Effector memory CD4-positive, alpha-beta T cell (primary cell): ENCODE measurements around the gene SIN3A.

ENCODE experiments used
- DNase-seq, 3 donors: peaks; one replicate each; pipeline ENCODE4 v3.0.0-alpha.2; 2020
- H3K27ac ChIP-seq: 2 replicates; pipeline ENCODE4 v1.7.0; 2013; ENCODE audit warnings: mild to moderate bottlenecking, low read length, moderate library complexity; ENCODE audit not compliant: insufficient read depth, poor library complexity, severe bottlenecking
- H3K27me3 ChIP-seq: replicated peaks from 2 replicates; pipeline ENCODE4 v1.7.0; 2013; ENCODE audit warnings: mild to moderate bottlenecking, low read length; ENCODE audit not compliant: insufficient read depth, control insufficient read depth, poor library complexity, severe bottlenecking
- H3K36me3 ChIP-seq: 2 replicates; pipeline ENCODE4 v1.7.0; 2013; ENCODE audit warnings: mild to moderate bottlenecking, low read length, moderate library complexity; ENCODE audit not compliant: control insufficient read depth, insufficient read depth
- H3K4me1 ChIP-seq: 2 replicates; pipeline ENCODE4 v1.7.0; 2013; ENCODE audit warnings: low read length, mild to moderate bottlenecking; ENCODE audit not compliant: control insufficient read depth, insufficient read depth, poor library complexity, severe bottlenecking
- H3K4me3 ChIP-seq: 2 replicates; pipeline ENCODE4 v1.7.0; 2013; ENCODE audit warnings: low read length, low read depth, mild to moderate bottlenecking; ENCODE audit not compliant: insufficient read depth, poor library complexity, severe bottlenecking
- H3K9me3 ChIP-seq: 2 replicates; pipeline ENCODE4 v1.7.0; 2013; ENCODE audit warnings: mild to moderate bottlenecking, low read length, moderate library complexity; ENCODE audit not compliant: control insufficient read depth

SIN3A gene

GRCh38 chr15:75430259-75430658 is 21.2 kb downstream of the SIN3A start:
- no peak for DNase-seq
- Histone ChIP-seq H3K27ac (no peak overlapping the region), H3K27me3 (no peaks in the 10 kb centered on the region), H3K4me1 (peaks cover 15% of the 10 kb centered on the region), H3K36me3 (peaks cover 23% of the 10 kb centered on the region), H3K9me3 (no peaks in the 10 kb centered on the region), H3K4me3 (no peak overlapping the region)

DNA sequence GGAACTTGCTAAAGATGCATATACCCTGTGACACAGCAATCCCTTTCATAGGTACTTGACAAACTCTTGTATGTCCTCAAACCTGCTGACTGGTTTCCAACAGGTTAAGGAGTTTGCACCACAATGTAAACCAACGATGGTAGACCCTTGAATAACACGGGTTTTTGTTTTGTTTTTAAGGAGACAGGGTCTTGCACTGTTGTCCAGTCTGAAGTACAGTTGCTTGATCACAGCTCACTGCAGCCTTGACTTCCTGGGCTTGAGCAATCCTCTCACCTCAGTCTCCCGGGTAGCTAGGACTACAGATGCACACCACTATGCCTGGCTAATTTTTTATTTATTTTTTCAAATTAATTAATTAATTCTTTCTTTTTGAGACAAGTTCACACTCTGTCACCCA is 23.3 kb downstream of the SIN3A start:
- no peak overlapping the region for H3K27ac ChIP-seq
- no peak overlapping the region for H3K4me3 ChIP-seq
- DNase-seq, result no peak
- peaks cover 22% of the 10 kb centered on the region for H3K36me3 ChIP-seq
- no peaks in the 10 kb centered on the region for H3K9me3 ChIP-seq
- peaks cover 15% of the 10 kb centered on the region for H3K4me1 ChIP-seq
- H3K27me3 ChIP-seq, result no peaks in the 10 kb centered on the region

GRCh38 chr15:75425966-75426500 is 25.5 kb downstream of the SIN3A start:
- Histone ChIP-seq H3K27ac (no peak overlapping the region), H3K4me1 (peaks cover 3% of the 10 kb centered on the region), H3K36me3 (peaks cover 33% of the 10 kb centered on the region), H3K9me3 (no peaks in the 10 kb centered on the region), H3K27me3 (no peaks in the 10 kb centered on the region), H3K4me3 (no peak overlapping the region)
- no peak for DNase-seq

DNA sequence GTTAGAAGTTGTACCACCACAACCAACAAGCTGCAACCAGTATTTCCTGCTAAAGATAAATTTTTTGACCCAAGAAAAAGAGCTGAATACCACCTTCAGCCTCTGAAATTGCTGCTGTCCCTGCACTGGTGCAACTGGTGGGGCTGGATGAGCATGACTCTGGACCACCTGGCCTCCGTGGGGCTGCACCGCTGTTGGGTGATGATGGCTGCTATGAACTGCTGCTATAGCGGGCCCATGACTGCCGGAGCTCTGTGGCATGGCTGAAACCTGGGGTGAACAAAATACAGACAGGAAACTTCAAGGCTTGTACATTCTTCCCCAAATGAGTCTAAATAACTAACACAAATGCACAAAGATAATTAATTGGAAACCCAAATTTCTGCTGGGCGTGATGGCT is 28.9 kb downstream of the SIN3A start:
- H3K36me3 ChIP-seq, result peaks cover 26% of the 10 kb centered on the region
- DNase-seq, result no peak
- peaks cover 3% of the 10 kb centered on the region for H3K4me1 ChIP-seq
- H3K9me3 ChIP-seq, result no peaks in the 10 kb centered on the region
- no peak overlapping the region for H3K4me3 ChIP-seq
- no peaks in the 10 kb centered on the region for H3K27me3 ChIP-seq
- H3K27ac ChIP-seq, result no peak overlapping the region

- no peak for DNase-seq
- H3K27ac ChIP-seq, result no peak overlapping the region
- H3K27me3 ChIP-seq, result no peaks in the 10 kb centered on the region
- H3K9me3 ChIP-seq, result no peaks in the 10 kb centered on the region
- H3K4me1 ChIP-seq, result no peaks in the 10 kb centered on the region
- no peak overlapping the region for H3K4me3 ChIP-seq
- peaks cover 20% of the 10 kb centered on the region for H3K36me3 ChIP-seq
Observed at GRCh38 chr15:75420698-75421097, 30.8 kb downstream of the SIN3A start.

DNA sequence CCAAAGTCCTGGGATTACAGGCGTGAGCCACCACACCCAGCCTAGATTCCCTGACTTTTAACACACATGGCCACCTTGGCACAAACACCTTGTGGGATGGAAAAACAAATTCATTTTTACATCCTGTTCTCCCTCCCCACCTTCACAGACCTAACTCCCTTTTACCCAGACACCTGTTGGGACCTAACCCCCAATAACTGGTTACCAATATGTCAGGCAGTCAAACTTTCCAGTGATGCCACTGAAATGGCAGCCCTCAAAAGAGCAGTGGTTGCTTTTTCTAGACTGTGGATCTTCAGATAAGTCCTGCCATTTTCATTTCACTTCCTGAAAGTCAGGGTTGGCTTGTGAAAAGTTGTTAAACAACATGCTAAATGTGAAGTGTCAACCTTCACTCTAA is 34.9 kb downstream of the SIN3A start:
- Histone ChIP-seq H3K9me3 (no peaks in the 10 kb centered on the region), H3K4me3 (no peak overlapping the region), H3K4me1 (no peaks in the 10 kb centered on the region), H3K27me3 (no peaks in the 10 kb centered on the region), H3K36me3 (peaks cover 31% of the 10 kb centered on the region), H3K27ac (no peak overlapping the region)
- DNase-seq, result no peak

DNA sequence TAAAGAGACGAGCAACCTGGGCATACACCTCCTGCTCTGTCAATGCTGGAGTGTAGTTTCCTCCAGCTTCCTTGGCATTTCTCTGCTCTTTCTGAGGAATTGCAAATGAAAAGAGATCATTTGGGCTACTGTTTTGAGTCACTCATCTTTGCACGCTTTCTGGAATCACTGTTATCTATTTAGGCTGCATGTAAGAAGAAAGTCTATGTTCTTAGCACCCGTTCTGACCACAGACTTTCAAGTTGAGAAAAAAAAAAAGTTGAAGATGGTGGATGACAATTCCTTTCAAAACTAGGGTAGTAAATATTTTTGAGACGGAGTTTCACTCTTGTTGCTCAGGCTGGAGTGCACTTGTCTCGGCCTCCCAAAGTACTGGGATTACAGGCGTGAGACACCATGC is 41.3 kb downstream of the SIN3A start:
- Histone ChIP-seq H3K4me1 (no peaks in the 10 kb centered on the region), H3K27me3 (no peaks in the 10 kb centered on the region), H3K27ac (no peak overlapping the region), H3K36me3 (peaks cover 82% of the 10 kb centered on the region), H3K4me3 (no peak overlapping the region), H3K9me3 (no peaks in the 10 kb centered on the region)
- no peak for DNase-seq

DNA sequence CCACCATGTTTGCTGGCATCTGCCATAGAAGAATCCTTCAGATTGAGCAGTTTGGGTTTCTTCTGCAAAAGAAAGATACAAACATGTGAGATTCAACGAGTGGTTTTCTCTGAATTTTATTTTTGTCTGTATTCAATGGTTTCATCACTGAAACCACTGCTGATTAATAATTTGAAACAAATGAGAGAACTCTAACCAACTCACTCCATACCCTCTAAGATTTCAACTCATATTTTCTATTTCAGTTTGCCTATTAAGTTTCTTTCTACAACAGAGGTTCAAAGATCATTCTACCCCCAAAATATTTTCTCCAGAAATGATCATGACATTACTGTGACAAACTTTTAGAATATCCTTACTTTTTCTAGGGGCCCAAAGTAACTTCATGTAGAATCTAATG is 44.4 kb downstream of the SIN3A start:
- Histone ChIP-seq H3K4me1 (no peaks in the 10 kb centered on the region), H3K36me3 (peaks cover 70% of the 10 kb centered on the region)
- DNase-seq, result no peak

DNA sequence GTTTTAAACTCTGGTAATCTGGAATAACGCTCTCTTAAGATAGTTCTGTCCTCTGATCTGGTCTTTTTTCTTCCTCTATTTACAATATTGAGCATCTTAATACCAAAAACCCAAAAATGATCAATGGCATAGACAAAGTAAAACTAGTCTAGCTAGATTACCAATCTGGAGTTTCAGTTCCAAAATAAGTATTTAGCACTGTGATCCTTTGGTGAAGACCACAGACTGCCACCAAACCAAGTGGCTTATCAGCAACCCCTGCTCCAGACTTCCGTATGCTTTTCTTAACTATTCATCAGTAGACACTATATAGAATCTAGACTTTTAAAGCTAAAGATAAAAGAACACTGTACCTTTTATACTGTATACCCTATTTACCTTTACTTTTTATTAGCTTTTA is 47.6 kb downstream of the SIN3A start:
- Histone ChIP-seq H3K27ac (no peak overlapping the region), H3K36me3 (peaks cover 63% of the 10 kb centered on the region)
- no peak for DNase-seq

More for the DNA sequence above, 44.4 kb downstream of the SIN3A start:
- no peaks in the 10 kb centered on the region for H3K9me3 ChIP-seq
- no peaks in the 10 kb centered on the region for H3K27me3 ChIP-seq
- H3K4me3 ChIP-seq, result no peak overlapping the region
- no peak overlapping the region for H3K27ac ChIP-seq

DNA sequence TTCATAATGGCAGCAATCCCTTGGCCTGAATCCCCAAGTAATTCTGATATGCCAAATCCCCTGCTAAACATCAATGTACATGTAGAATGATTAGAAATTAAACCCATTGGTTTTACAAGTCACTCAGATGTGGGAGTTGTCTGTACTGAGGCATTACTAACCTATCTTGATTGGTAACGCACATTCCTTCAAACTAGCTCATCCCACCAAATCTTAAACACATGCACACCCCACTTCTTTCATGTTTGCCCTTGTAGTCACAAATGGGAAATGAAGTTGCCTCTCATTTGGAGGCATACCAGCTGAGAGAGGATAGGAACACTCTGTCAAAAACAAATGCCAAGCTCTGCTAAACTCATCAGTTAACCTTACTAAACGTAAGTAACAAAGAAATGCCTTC is 54.0 kb downstream of the SIN3A start:
- Histone ChIP-seq H3K27me3 (no peaks in the 10 kb centered on the region), H3K36me3 (peaks cover 85% of the 10 kb centered on the region), H3K4me3 (no peak overlapping the region), H3K4me1 (no peaks in the 10 kb centered on the region), H3K27ac (no peak overlapping the region), H3K9me3 (no peaks in the 10 kb centered on the region)
- DNase-seq, result no peak

More for the DNA sequence above, 47.6 kb downstream of the SIN3A start:
- no peaks in the 10 kb centered on the region for H3K4me1 ChIP-seq
- no peaks in the 10 kb centered on the region for H3K27me3 ChIP-seq
- H3K9me3 ChIP-seq, result no peaks in the 10 kb centered on the region
- no peak overlapping the region for H3K4me3 ChIP-seq
